Measurements from ENCODE around the gene HSF4. TPM values are rescaled to one million over a fixed set of nuclear protein-coding genes. Genes with fewer than 3 reads are reported as not detected.

HSF4 gene
- total RNA-seq, 1 experiment from 2014 or later = 25.6 TPM

DNA sequence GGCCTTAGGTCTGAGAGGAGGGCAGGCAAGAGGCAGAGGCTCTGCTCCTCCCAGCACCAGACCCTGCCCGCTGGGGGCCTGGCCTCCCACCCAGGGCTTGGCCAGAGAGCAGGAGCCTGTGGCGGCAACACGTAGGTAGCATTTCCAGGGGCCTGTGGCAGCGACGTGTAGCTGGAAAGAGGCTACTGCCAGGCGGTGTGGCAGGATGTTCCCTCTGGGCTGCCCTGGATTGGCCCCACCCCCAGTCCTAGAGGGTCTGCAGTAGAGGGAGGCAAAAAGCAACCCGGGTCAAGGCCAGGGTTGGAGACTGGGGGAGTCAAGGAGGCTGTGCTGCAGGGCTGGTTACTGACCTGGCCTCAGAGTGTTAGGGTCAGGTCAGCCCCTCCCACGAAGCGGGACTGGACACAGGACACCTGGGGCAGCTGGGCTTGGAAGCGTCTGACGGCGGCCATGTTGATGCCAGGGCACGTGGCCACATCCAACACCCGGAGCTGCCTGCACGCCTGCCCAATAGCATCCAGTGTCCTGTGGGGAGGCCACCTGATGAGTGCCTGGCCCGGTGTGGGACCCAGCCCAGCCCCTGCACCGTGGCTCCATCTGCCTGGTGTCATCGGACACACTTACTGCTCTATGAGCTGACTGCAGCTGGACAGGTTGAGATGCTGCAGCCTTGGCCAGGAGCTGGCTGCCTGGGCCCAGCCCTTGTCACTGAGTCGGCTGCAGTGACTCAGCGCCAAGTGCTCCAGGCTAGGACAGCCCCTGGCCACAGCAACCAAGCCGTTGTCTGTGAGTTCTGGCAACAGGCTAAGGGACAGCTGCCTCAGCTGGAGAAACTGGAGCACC lies 42.9 kb downstream of the HSF4 start:
- DNase-seq (ENCODE audit: low read depth) = peak; percentile 53
- in situ Hi-C loops (cut with HindIII; ENCODE audit: low pct_unique_long_range_greater_than_20kb, low sequenced_read_pairs) = no loop called here

GRCh38 chr16:67208154-67208896 lies 43.8 kb downstream of the HSF4 start:
- DNase-seq (ENCODE audit: low read depth) = no peak
- in situ Hi-C loops (cut with HindIII; ENCODE audit: low pct_unique_long_range_greater_than_20kb, low sequenced_read_pairs) = no loop called here

- in situ Hi-C loops (cut with HindIII; ENCODE audit: low pct_unique_long_range_greater_than_20kb, low sequenced_read_pairs) = no loop called here
- no peak for DNase-seq (ENCODE audit: low read depth)
Observed at GRCh38 chr16:67209565-67209964, 45.0 kb downstream of the HSF4 start.

- no peak for DNase-seq (ENCODE audit: low read depth)
- in situ Hi-C loops (cut with HindIII; ENCODE audit: low pct_unique_long_range_greater_than_20kb, low sequenced_read_pairs) = no loop called here
Observed at GRCh38 chr16:67210069-67210937, 45.8 kb downstream of the HSF4 start.

DNA sequence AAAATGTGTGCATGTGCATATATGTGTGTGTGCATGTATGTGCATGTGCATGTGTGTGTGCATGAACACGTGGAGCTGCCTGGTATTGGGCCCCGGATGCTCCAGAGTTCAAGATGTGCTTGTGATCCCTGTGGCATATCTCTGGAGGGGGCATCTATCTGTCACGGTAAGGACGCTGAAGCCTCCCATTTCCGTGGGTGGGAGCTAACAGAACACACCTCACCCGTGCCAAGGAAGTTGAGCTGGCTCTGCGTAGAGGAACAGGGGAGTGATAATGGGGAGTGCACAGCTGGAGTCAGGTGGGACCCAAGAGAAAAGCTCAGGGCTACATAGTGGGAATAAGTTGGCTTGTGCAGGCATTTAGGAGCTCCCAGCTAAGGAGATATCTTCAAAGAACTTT lies 47.1 kb downstream of the HSF4 start:
- in situ Hi-C loops (cut with HindIII; ENCODE audit: low pct_unique_long_range_greater_than_20kb, low sequenced_read_pairs) = no loop called here
- DNase-seq (ENCODE audit: low read depth) = no peak

DNA sequence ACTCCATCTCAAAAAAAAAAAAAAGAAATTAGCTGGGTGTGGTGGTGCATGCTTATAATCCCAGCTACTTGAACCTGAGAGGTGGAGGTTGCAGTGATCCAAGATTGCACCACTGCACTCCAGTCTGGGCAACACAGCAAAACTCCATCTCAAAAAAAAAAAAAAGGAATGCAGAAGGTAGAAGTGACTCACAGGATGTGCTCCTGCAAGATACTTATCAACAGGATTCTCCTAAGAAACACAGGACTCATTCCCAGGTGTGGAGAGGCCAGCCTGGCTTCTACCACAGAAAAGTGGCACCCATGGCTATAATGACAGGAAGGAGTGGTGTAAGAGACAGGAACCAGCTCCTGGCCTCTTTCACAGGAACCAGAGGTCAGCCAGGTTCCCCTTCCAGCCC lies 48.2 kb downstream of the HSF4 start:
- peak; percentile 39 for DNase-seq (ENCODE audit: low read depth)
- in situ Hi-C loops (cut with HindIII; ENCODE audit: low pct_unique_long_range_greater_than_20kb, low sequenced_read_pairs) = no loop called here

DNA sequence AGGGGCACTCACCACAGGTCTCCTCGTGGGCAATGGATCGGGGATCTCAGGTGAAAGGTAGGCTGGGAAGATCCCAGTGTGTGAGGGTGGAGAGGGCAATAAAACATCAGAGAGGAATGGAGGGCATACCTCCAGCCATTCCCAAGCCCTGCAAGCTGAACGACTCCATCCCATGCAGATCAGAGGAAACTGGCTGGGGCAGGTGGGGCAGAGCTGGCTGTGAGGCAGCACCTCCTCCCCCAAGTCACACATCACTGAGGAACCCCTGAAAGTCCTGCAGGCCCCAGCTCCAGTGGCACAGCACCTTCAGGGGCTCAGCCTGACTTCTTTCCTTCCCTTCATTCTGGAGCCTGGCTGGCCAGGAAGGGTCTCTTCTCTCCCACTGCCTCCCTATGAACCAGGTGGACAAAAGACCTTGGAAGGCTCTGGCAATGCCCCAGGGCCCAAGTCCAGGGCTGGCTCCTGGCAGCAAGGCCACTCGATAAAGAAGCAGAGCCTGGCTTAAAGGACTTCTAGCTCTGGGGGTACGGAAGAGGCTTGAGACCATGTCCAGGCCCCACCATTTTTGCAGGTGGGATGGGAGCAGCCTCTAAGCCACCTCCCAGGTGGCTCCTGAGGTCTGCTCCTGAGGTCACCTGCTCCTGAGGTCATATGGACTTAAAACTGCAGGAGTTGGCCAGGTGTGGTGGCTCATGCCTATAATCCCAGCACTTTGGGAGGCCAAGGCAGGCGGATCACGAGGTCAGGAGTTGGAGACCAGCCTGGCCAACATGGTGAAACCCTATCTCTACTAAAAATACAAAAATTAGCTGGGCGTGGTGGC lies 48.9 kb downstream of the HSF4 start:
- in situ Hi-C loops (cut with HindIII; ENCODE audit: low pct_unique_long_range_greater_than_20kb, low sequenced_read_pairs) = no loop called here
- DNase-seq (ENCODE audit: low read depth) = no peak

GRCh38 chr16:67215706-67216105 lies 51.2 kb downstream of the HSF4 start:
- DNase-seq (ENCODE audit: low read depth) = no peak

GRCh38 chr16:67216612-67217490 lies 52.3 kb downstream of the HSF4 start:
- in situ Hi-C loops (cut with HindIII; ENCODE audit: low pct_unique_long_range_greater_than_20kb, low sequenced_read_pairs) = no loop called here
- no peak for DNase-seq (ENCODE audit: low read depth)

More at GRCh38 chr16:67215706-67216105, 51.2 kb downstream of the HSF4 start:
- in situ Hi-C loops (cut with HindIII; ENCODE audit: low pct_unique_long_range_greater_than_20kb, low sequenced_read_pairs) = no loop called here

Other genes with a start within 250 kb of the HSF4 start
- 33.9 and 56.1 TPM in 2 replicates for gene CDH16, start 245.9 kb upstream of the HSF4 start, total RNA-seq (2014; rRNA removed; shearing (Covaris generic); ENCODE audit: low replicate concordance)
- 147 and 161 TPM in 2 replicates for gene RRAD, start 239.2 kb upstream of the HSF4 start, total RNA-seq (2014; rRNA removed; shearing (Covaris generic); ENCODE audit: low replicate concordance)
- gene CIAO2B, start 230.3 kb upstream of the HSF4 start, total RNA-seq (2014; rRNA removed; shearing (Covaris generic); ENCODE audit: low replicate concordance) = 191 and 225 TPM in 2 replicates
- gene CES2, start 229.2 kb upstream of the HSF4 start, total RNA-seq (2014; rRNA removed; shearing (Covaris generic); ENCODE audit: low replicate concordance) = 45.9 and 51.1 TPM in 2 replicates
- 1.8 and 2.2 TPM in 2 replicates for gene CES3, start 203.5 kb upstream of the HSF4 start, total RNA-seq (2014; rRNA removed; shearing (Covaris generic); ENCODE audit: low replicate concordance)
- gene CES4A, start 176.2 kb upstream of the HSF4 start, total RNA-seq (2014; rRNA removed; shearing (Covaris generic); ENCODE audit: low replicate concordance) = 0.07 and 0.29 TPM in 2 replicates
- 8.2 and 15.5 TPM in 2 replicates for gene CBFB, start 135.6 kb upstream of the HSF4 start, total RNA-seq (2014; rRNA removed; shearing (Covaris generic); ENCODE audit: low replicate concordance)
- 10.3 and 12.0 TPM in 2 replicates for gene PHAF1, start 54.8 kb upstream of the HSF4 start, total RNA-seq (2014; rRNA removed; shearing (Covaris generic); ENCODE audit: low replicate concordance)
- gene B3GNT9, start 13.7 kb upstream of the HSF4 start, total RNA-seq (2014; rRNA removed; shearing (Covaris generic); ENCODE audit: low replicate concordance) = 1.1 and 3.3 TPM in 2 replicates
- gene TRADD, start 4.8 kb upstream of the HSF4 start, total RNA-seq (2014; rRNA removed; shearing (Covaris generic); ENCODE audit: low replicate concordance) = 58.8 and 77.6 TPM in 2 replicates
- 19.4 and 26.5 TPM in 2 replicates for gene FBXL8, start 4.8 kb upstream of the HSF4 start, total RNA-seq (2014; rRNA removed; shearing (Covaris generic); ENCODE audit: low replicate concordance)
- gene NOL3, start 5.8 kb downstream of the HSF4 start, total RNA-seq (2014; rRNA removed; shearing (Covaris generic); ENCODE audit: low replicate concordance) = 114 and 120 TPM in 2 replicates
- 10.1 and 25.8 TPM in 2 replicates for gene MATCAP1, start 19.2 kb downstream of the HSF4 start, total RNA-seq (2014; rRNA removed; shearing (Covaris generic); ENCODE audit: low replicate concordance)
- not detected in 2 replicates for gene EXOC3L1, start 25.4 kb downstream of the HSF4 start, total RNA-seq (2014; rRNA removed; shearing (Covaris generic); ENCODE audit: low replicate concordance)
- gene E2F4, start 27.4 kb downstream of the HSF4 start, total RNA-seq (2014; rRNA removed; shearing (Covaris generic); ENCODE audit: low replicate concordance) = 58.8 and 91.2 TPM in 2 replicates
- gene ELMO3, start 34.4 kb downstream of the HSF4 start, total RNA-seq (2014; rRNA removed; shearing (Covaris generic); ENCODE audit: low replicate concordance) = 1.5 and 1.9 TPM in 2 replicates
- gene TMEM208, start 62.4 kb downstream of the HSF4 start, total RNA-seq (2014; rRNA removed; shearing (Covaris generic); ENCODE audit: low replicate concordance) = 75.8 and 97.1 TPM in 2 replicates
- gene FHOD1, start 82.7 kb downstream of the HSF4 start, total RNA-seq (2014; rRNA removed; shearing (Covaris generic); ENCODE audit: low replicate concordance) = 4.1 and 6.2 TPM in 2 replicates
- gene SLC9A5, start 84.2 kb downstream of the HSF4 start, total RNA-seq (2014; rRNA removed; shearing (Covaris generic); ENCODE audit: low replicate concordance) = not detected in 2 replicates
- gene PLEKHG4, start 114.8 kb downstream of the HSF4 start, total RNA-seq (2014; rRNA removed; shearing (Covaris generic); ENCODE audit: low replicate concordance) = 20.5 and 21.2 TPM in 2 replicates
- gene KCTD19, start 162.0 kb downstream of the HSF4 start, total RNA-seq (2014; rRNA removed; shearing (Covaris generic); ENCODE audit: low replicate concordance) = 0.49 and 5.7 TPM in 2 replicates
- gene LRRC36, start 162.1 kb downstream of the HSF4 start, total RNA-seq (2014; rRNA removed; shearing (Covaris generic); ENCODE audit: low replicate concordance) = 0.37 TPM in 1 of 2 replicates, not detected in the other
- 4.6 and 22.3 TPM in 2 replicates for gene TPPP3, start 228.8 kb downstream of the HSF4 start, total RNA-seq (2014; rRNA removed; shearing (Covaris generic); ENCODE audit: low replicate concordance)

Measured in Caki2 (cell line).